Left renal cortex interstitium (tissue), 4 donors: ENCODE results near the gene TRPT1. TPM values are rescaled to one million over a fixed set of nuclear protein-coding genes. Genes with fewer than 3 reads are reported as not detected.
A peak's percentile ranks its signal among the peaks of the same experiment; 100 is the strongest.

Source experiments
- DNase-seq, 4 donors: peaks; one replicate each; pipeline ENCODE4 v3.0.0-alpha.2; 2013; ENCODE audit warnings: low read depth in 4 of 4, low spot score in 2 of 4, missing footprints in 1 of 4
- polyA plus RNA-seq, 4 donors: library from polyadenylated mRNA; unstranded; fragments of 120-200 nt; gene quantifications; one replicate each; pipeline ENCODE4 v1.2.1, GENCODE V29; 2013; ENCODE audit not compliant: insufficient read length in 4 of 4

TRPT1 gene
- polyA plus RNA-seq, 4 donors: 32.9 to 58.5 (median 48.2) TPM

GRCh38 chr11:64232182-64232966 is 6.4 kb upstream of the TRPT1 start:
- no peak for DNase-seq

GRCh38 chr11:64231546-64231945 is 5.6 kb upstream of the TRPT1 start:
- no peak for DNase-seq

- no peak for DNase-seq
These were observed 5.0 kb upstream of the TRPT1 start for GRCh38 chr11:64230985-64231365.

- peak; percentile 83 to 95 (median 86) for DNase-seq
These were observed 4.4 kb upstream of the TRPT1 start, which contains the start of gene DNAJC4 for GRCh38 chr11:64230171-64230984. Gene DNAJC4 (plus strand): TSS chr11:64230548. CDS start chr11:64230855, 307 bp downstream.

- no peak for DNase-seq
These were observed 3.8 kb upstream of the TRPT1 start for GRCh38 chr11:64229744-64230170.

- no peak for DNase-seq
These were observed 3.2 kb upstream of the TRPT1 start for GRCh38 chr11:64229090-64229743.

- no peak for DNase-seq
These were observed 1.5 kb upstream of the TRPT1 start for GRCh38 chr11:64227405-64227956.

- no peak for DNase-seq
These were observed 593 bp upstream of the TRPT1 start for GRCh38 chr11:64226507-64227051.

- no peak for DNase-seq
These were observed 937 bp downstream of the TRPT1 start for GRCh38 chr11:64224891-64225607.

GRCh38 chr11:64224151-64224890 is 1.7 kb downstream of the TRPT1 start:
- no peak for DNase-seq

GRCh38 chr11:64223001-64223651 is 2.9 kb downstream of the TRPT1 start:
- DNase-seq: no peak

GRCh38 chr11:64222651-64223000 is 3.4 kb downstream of the TRPT1 start:
- DNase-seq: no peak

GRCh38 chr11:64220798-64221197 is 5.2 kb downstream of the TRPT1 start:
- no peak for DNase-seq

GRCh38 chr11:64220271-64220670 is 5.7 kb downstream of the TRPT1 start:
- DNase-seq: no peak

- DNase-seq: no peak
These were observed 6.2 kb downstream of the TRPT1 start for GRCh38 chr11:64219755-64220154.

- no peak for DNase-seq
These were observed 6.7 kb downstream of the TRPT1 start for GRCh38 chr11:64219354-64219684.

- DNase-seq: no peak
These were observed 7.2 kb downstream of the TRPT1 start for GRCh38 chr11:64218628-64219353.

- no peak for DNase-seq
These were observed 9.1 kb downstream of the TRPT1 start for GRCh38 chr11:64216879-64217278.
